Skeletal muscle cell (primary cell): ENCODE measurements around the gene PCDHGA4.
"Not testable (repeated sequence)": the region's sequence is repeated elsewhere in the genome, so short reads cannot be mapped to it uniquely, and the experiment has no call there.

Experiments
- DNase-seq: peaks from one replicate; pipeline ENCODE4 v3.0.0-alpha.2; 2010; ENCODE audit warnings: low read depth
- H3K4me3 ChIP-seq: 2 replicates; pipeline ENCODE4 v1.5.1; 2011; ENCODE audit warnings: low read depth, mild to moderate bottlenecking, control low read depth, low read length, moderate library complexity

PCDHGA4 gene

DNA sequence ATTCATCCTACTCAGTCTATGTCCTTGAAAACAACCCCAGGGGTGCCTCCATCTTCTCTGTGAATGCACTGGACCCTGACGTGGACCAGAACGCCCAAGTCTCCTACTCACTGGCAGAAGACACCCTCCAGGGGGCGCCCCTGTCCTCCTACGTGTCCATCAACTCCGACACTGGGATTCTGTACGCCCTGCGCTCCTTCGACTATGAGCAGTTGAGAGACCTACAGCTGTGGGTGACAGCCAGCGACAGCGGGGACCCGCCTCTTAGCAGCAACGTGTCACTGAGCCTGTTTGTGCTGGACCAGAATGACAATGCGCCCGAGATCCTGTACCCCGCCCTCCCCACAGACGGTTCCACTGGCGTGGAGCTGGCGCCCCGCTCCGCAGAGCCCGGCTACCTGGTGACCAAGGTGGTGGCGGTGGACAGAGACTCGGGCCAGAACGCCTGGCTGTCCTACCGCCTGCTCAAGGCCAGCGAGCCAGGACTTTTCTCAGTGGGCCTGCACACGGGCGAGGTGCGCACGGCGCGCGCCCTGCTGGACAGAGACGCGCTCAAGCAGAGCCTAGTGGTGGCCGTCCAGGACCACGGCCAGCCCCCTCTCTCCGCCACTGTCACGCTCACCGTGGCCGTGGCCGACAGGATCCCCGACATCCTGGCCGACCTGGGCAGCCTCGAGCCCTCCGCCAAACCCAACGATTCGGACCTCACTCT is 20.8 kb downstream of the PCDHGA4 start:
- DNase-seq, H3K4me3 ChIP-seq: not testable (repeated sequence)

DNA sequence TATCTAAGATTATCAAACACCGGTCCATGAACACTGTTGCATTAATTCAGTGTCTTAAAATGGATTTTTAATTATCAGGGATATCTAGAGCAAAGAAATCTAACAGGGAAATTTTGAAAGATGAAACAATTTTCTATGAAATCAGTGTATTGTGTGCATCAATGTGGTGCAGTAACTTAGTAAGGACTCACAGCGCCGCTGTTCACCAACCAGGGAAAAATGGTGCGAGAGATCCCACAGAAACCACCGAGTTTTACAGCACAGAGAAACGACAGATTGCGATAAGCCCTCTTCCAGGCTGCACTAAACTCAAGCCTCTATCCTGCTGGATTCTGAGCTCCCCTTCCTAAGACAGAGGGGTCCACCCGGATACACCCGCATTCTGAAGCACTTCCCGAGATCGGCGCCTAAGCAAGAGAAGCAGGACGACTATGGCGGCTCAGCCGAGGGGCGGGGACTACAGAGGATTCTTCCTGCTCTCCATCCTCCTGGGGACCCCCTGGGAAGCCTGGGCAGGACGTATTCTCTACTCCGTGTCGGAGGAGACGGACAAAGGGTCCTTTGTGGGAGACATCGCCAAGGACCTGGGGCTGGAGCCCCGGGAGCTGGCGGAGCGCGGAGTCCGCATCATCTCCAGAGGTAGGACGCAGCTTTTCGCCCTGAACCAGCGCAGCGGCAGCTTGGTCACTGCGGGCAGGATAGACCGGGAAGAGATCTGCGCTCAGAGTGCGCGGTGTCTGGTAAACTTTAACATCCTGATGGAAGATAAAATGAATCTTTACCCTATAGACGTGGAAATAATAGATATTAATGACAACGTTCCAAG is 27.9 kb downstream of the PCDHGA4 start, which contains the start of gene PCDHGA7:
TSS of gene PCDHGA7 (plus strand) at position 274 of the 826 bp plus-strand sequence. CDS start at position 432, 158 bp downstream.
- peak within 1 kb of the TSS; percentile 61 for H3K4me3 ChIP-seq
- no peak for DNase-seq

DNA sequence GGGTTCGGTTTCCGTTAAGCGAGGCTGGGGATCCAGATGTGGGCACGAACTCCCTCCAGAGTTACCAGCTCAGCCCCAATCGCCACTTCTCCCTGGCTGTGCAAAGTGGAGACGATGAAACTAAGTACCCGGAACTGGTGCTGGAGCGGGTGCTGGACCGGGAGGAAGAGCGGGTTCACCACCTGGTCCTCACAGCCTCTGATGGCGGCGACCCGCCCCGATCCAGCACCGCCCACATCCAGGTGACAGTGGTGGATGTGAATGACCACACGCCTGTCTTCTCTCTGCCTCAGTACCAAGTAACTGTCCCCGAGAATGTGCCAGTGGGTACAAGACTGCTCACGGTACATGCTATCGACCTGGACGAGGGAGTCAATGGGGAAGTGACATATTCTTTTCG is 28.5 kb downstream of the PCDHGA4 start:
- no peak for DNase-seq
- peak overlapping the region; percentile 61 for H3K4me3 ChIP-seq

DNA sequence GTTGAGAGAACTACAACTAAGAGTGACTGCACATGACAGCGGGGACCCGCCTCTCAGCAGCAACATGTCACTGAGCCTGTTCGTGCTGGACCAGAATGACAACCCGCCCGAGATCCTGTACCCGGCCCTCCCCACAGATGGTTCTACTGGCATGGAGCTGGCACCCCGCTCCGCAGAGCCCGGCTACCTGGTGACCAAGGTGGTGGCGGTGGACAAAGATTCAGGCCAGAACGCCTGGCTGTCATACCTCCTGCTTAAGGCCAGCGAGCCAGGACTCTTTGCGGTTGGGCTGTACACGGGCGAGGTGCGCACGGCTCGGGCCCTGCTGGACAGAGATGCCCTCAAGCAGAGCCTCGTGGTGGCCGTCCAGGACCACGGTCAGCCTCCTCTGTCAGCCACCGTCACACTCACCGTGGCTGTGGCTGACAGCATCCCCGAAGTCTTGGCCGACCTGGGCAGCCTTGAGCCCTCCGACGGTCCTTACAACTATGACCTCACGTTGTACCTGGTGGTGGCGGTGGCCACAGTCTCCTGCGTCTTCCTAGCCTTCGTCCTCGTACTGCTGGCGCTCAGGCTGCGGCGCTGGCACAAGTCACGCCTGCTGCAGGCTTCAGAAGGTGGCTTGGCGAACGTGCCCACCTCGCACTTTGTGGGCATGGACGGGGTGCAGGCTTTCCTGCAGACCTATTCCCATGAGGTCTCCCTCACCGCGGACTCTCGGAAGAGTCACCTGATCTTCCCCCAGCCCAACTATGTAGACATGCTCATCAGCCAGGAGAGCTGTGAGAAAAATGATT is 29.8 kb downstream of the PCDHGA4 start:
- H3K4me3 ChIP-seq, result no peak overlapping the region
- DNase-seq, result no peak

DNA sequence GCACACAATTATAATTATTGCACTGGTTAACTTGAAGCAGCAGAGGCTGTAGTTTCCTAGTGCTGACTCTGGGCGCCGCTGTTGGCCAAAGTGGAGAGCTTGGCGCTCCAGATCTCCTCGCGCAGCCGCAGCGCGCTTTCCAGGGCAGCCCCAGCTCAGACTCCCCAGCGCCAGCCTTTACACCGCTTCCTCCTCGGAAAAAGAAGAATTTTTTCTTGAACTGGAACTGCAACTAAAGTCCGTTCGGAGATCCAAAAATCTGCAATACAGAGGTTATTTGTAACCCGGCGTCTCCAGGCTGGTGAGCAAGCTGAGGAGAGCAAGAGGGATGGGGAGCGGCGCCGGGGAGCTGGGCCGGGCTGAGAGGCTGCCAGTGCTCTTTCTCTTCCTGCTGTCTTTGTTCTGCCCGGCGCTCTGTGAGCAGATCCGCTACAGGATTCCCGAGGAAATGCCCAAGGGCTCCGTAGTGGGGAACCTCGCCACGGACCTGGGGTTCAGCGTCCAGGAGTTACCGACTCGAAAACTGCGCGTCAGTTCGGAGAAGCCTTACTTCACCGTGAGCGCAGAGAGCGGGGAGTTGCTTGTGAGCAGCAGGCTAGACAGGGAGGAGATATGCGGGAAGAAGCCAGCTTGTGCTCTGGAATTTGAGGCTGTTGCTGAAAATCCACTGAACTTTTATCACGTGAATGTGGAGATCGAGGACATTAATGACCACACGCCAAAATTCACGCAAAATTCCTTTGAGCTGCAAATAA is 32.9 kb downstream of the PCDHGA4 start, which contains the start of gene PCDHGB4:
TSS of gene PCDHGB4 (plus strand) at position 142 of the 755 bp plus-strand sequence. CDS start at position 329, 187 bp downstream.
- DNase-seq, result not testable (repeated sequence)
- H3K4me3 ChIP-seq, result peak within 1 kb of the TSS; percentile 39

DNA sequence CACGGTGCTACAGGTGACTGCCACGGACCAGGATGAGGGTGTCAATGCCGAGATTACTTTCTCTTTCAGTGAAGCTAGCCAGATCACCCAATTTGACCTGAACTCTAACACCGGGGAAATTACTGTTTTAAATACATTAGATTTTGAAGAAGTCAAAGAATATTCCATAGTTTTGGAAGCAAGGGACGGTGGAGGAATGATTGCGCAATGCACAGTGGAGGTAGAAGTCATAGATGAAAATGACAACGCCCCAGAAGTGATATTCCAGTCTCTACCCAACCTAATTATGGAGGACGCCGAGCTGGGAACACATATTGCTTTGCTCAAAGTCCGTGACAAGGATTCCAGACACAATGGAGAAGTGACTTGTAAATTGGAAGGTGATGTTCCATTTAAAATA is 33.8 kb downstream of the PCDHGA4 start:
- no peak for DNase-seq
- H3K4me3 ChIP-seq, result no peak overlapping the region

DNA sequence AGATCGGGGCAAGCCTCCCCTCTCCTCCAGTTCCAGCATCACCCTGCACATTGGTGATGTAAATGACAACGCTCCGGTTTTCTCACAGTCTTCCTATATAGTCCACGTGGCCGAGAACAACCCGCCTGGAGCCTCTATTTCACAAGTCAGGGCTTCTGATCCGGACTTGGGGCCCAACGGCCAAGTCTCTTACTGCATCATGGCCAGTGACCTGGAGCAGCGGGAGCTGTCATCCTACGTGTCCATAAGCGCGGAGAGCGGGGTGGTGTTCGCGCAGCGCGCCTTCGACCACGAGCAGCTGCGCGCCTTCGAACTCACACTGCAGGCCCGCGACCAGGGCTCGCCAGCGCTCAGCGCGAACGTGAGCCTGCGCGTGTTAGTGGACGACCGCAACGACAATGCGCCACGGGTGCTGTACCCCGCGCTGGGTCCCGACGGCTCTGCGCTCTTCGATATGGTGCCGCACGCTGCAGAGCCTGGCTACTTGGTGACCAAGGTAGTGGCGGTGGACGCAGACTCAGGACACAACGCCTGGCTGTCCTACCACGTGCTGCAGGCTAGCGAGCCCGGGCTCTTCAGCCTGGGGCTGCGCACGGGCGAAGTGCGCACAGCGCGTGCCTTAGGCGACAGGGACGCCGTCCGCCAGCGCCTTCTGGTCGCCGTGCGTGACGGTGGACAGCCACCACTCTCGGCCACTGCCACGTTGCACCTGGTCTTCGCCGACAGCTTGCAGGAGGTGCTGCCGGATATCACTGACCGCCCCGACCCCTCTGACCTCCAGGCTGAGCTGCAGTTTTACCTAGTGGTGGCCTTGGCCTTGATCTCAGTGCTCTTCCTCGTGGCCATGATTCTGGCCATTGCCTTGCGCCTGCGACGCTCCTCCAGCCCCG is 34.6 kb downstream of the PCDHGA4 start:
- no peak for DNase-seq
- no peak overlapping the region for H3K4me3 ChIP-seq

DNA sequence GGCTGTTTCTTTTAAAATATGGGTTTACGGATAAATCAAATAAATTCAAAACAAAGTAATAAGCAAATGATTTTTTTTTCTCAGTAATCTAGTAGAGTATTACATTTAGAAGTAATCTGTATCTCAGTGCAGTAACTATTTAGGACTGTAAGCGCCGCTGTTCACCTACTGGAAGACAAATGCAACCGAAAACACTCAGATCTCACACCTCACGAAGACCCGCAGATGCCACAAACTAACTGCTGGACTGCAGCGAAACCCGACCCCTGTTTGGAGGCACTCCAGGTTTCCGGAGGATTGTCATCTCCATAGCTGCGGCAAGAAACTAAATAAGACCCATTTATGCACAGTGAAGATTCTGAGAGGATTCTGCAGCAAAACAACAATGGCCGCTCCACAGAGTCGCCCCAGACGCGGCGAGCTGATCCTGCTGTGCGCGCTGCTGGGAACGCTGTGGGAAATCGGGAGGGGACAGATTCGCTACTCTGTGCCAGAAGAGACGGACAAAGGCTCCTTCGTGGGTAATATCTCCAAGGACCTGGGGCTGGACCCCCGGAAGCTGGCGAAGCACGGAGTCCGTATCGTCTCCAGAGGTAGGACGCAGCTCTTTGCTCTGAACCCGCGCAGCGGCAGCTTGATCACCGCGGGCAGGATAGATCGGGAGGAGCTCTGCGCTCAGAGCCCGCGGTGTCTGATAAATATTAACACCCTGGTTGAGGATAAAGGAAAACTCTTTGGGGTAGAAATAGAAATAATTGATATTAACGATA is 37.8 kb downstream of the PCDHGA4 start, which contains the start of gene PCDHGA8:
TSS of gene PCDHGA8 (plus strand) at position 205 of the 770 bp plus-strand sequence. CDS start at position 386, 181 bp downstream.
- H3K4me3 ChIP-seq, result no peak within 1 kb of the TSS
- DNase-seq, result no peak

DNA sequence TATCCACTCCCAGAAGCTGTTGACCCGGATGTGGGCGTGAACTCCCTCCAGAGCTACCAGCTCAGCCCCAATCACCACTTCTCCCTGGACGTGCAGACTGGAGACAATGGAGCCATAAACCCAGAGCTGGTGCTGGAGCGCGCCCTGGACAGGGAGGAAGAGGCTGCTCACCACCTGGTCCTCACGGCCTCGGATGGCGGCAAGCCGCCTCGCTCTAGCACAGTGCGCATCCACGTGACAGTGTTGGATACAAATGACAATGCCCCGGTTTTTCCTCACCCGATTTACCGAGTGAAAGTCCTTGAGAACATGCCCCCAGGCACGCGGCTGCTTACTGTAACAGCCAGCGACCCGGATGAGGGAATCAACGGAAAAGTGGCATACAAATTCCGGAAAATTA is 38.4 kb downstream of the PCDHGA4 start:
- no peak overlapping the region for H3K4me3 ChIP-seq
- no peak for DNase-seq

DNA sequence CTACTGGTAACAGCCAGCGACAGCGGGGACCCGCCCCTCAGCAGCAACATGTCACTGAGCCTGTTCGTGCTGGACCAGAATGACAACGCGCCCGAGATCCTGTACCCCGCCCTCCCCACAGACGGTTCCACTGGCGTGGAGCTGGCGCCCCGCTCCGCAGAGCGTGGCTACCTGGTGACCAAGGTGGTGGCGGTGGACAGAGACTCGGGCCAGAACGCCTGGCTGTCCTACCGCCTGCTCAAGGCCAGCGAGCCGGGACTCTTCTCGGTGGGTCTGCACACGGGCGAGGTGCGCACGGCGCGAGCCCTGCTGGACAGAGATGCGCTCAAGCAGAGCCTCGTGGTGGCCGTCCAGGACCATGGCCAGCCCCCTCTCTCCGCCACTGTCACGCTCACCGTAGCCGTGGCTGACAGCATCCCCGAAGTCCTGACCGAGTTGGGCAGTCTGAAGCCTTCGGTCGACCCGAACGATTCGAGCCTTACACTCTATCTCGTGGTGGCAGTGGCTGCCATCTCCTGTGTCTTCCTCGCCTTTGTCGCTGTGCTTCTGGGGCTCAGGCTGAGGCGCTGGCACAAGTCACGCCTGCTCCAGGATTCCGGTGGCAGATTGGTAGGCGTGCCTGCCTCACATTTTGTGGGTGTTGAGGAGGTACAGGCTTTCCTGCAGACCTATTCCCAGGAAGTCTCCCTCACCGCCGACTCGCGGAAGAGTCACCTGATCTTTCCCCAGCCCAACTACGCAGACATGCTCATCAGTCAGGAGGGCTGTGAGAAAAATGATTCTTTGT is 39.8 kb downstream of the PCDHGA4 start:
- H3K4me3 ChIP-seq, DNase-seq: not testable (repeated sequence)

DNA sequence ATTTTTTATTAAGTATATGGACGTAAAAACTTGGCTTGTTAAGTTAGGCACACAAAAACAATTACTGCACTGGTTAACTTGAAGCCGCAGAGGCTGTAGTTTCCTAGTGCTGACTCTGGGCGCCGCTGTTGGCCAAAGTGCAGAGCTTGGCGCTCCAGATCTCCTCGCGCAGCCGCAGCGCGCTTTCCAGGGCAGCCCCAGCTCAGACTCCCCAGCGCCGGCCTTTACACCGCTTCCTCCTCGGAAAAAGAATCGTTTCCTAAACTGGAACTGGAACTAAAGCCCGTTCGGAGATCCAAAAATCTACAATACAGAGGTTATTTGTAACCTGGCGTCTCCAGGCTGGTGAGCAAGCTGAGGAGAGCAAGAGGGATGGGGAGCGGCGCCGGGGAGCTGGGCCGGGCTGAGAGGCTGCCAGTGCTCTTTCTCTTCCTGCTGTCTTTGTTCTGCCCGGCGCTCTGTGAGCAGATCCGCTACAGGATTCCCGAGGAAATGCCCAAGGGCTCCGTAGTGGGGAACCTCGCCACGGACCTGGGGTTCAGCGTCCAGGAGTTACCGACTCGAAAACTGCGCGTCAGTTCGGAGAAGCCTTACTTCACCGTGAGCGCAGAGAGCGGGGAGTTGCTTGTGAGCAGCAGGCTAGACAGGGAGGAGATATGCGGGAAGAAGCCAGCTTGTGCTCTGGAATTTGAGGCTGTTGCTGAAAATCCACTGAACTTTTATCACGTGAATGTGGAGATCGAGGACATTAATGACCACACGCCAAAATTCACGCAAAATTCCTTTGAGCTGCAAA is 43.1 kb downstream of the PCDHGA4 start, which contains the start of gene PCDHGB5:
TSS of gene PCDHGB5 (plus strand) at position 192 of the 796 bp plus-strand sequence. CDS start at position 373, 181 bp downstream.
- peak within 1 kb of the TSS; percentile 41 for H3K4me3 ChIP-seq
- peak; percentile 13 for DNase-seq

DNA sequence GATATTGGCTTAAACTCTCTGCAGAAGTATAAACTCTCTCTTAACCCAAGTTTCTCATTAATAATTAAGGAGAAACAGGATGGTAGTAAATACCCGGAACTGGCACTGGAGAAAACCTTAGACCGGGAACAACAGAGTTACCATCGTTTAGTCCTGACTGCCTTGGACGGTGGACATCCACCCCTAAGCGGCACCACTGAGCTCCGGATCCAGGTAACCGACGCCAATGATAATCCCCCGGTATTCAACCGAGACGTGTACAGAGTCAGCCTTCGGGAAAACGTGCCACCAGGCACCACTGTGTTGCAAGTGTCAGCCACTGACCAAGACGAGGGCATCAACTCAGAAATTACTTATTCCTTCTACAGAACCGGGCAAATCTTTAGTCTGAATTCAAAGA is 43.8 kb downstream of the PCDHGA4 start:
- peak overlapping the region; percentile 21 for H3K4me3 ChIP-seq
- DNase-seq, result no peak

DNA sequence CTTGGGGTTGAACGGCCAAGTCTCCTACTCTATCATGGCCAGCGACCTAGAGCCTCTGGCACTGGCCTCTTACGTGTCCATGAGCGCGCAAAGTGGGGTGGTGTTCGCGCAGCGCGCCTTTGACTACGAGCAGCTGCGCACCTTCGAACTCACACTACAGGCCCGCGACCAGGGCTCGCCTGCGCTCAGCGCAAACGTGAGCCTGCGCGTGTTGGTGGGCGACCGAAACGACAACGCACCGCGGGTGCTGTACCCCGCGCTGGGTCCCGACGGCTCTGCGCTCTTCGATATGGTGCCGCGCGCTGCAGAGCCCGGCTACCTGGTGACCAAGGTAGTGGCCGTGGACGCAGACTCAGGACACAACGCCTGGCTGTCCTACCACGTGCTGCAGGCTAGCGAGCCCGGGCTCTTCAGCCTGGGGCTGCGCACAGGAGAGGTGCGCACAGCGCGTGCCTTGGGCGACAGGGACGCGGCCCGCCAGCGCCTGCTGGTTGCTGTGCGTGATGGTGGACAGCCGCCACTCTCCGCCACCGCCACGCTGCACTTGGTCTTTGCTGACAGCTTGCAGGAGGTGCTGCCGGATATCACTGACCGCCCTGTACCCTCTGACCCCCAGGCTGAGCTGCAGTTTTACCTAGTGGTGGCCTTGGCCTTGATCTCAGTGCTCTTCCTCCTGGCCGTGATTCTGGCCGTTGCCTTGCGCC is 44.9 kb downstream of the PCDHGA4 start:
- H3K4me3 ChIP-seq, result no peak overlapping the region
- no peak for DNase-seq

DNA sequence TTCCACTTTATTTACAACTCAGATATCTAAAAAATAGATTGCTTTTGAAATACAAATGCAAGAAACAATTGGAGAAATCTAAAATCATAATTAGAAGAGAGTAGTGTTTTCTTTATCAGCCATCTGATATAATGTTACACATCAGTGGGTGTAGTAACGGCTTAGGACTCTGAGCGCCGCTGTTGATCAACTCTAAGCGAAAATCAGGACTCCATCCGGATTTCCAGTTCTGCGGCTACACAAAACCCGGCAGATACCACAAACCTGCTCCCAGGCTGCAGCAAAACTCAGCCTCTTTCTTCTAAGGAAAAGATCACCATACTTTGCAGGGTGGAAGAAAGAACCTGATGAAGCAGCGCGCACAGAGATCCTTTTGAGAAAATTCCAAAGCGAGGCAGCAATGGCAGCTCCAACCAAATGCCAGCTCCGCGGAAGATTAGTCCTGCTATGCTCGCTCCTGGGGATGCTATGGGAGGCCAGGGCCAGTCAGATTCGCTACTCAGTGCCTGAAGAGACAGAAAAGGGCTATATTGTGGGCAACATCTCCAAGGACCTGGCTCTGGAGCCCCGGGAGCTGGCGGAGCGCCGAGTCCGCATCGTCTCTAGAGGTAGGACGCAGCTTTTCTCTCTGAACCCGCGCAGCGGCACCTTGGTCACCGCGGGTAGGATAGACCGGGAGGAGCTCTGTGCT is 47.9 kb downstream of the PCDHGA4 start, which contains the start of gene PCDHGA9:
TSS of gene PCDHGA9 (plus strand) at position 226 of the 691 bp plus-strand sequence. CDS start at position 401, 175 bp downstream.
- H3K4me3 ChIP-seq, result peak within 1 kb of the TSS; percentile 35
- no peak for DNase-seq
